NCI-H1417 (cell line): ENCODE measurements around the gene TBC1D19.
A peak's percentile ranks its signal among the peaks of the same experiment; 100 is the strongest.
"Not testable (repeated sequence)": the region's sequence is repeated elsewhere in the genome, so short reads cannot be mapped to it uniquely, and the experiment has no call there.

Experiments used
- DNase-seq, 3 experiments: peaks; one replicate each; lab custom pipeline; 2025; lab: John Stamatoyannopoulos, UW

The TBC1D19 gene

GRCh38 chr4:26596843-26597242, 13.0 kb downstream of the TBC1D19 start:
- DNase-seq, result no peak

GRCh38 chr4:26601204-26601603, 17.3 kb downstream of the TBC1D19 start:
- DNase-seq, result no peak

- DNase-seq, result no peak
These were observed 23.9 kb downstream of the TBC1D19 start for GRCh38 chr4:26607776-26608175.

- DNase-seq, result no peak
These were observed 25.5 kb downstream of the TBC1D19 start for GRCh38 chr4:26609391-26609790.

- no peak for DNase-seq
These were observed 26.0 kb downstream of the TBC1D19 start for GRCh38 chr4:26609868-26610267.

GRCh38 chr4:26611372-26611771, 27.5 kb downstream of the TBC1D19 start:
- DNase-seq, result no peak

GRCh38 chr4:26611885-26612284, 28.0 kb downstream of the TBC1D19 start:
- no peak for DNase-seq

- no peak for DNase-seq
These were observed 29.4 kb downstream of the TBC1D19 start for GRCh38 chr4:26613237-26613636.

- DNase-seq, result no peak
These were observed 29.9 kb downstream of the TBC1D19 start for GRCh38 chr4:26613735-26614134.

- no peak for DNase-seq
These were observed 35.9 kb downstream of the TBC1D19 start for GRCh38 chr4:26619784-26620183.

GRCh38 chr4:26621366-26621765, 37.5 kb downstream of the TBC1D19 start:
- DNase-seq, result no peak

GRCh38 chr4:26622913-26623312, 39.0 kb downstream of the TBC1D19 start:
- DNase-seq, result no peak

- not testable (repeated sequence) for DNase-seq
These were observed 42.8 kb downstream of the TBC1D19 start for GRCh38 chr4:26626658-26627057.

GRCh38 chr4:26632916-26633315, 49.0 kb downstream of the TBC1D19 start:
- no peak for DNase-seq

- no peak for DNase-seq
These were observed 50.4 kb downstream of the TBC1D19 start for GRCh38 chr4:26634237-26634636.

- DNase-seq, result no peak
These were observed 52.6 kb downstream of the TBC1D19 start for GRCh38 chr4:26636458-26636857.

- DNase-seq, result not testable (repeated sequence)
These were observed 56.8 kb downstream of the TBC1D19 start for GRCh38 chr4:26640639-26641038.

GRCh38 chr4:26647523-26648224, 63.8 kb downstream of the TBC1D19 start:
- no peak for DNase-seq

GRCh38 chr4:26648260-26648659, 64.4 kb downstream of the TBC1D19 start:
- no peak for DNase-seq

- no peak for DNase-seq
These were observed 76.4 kb downstream of the TBC1D19 start for GRCh38 chr4:26660261-26660660.

- DNase-seq, result no peak
These were observed 80.0 kb downstream of the TBC1D19 start for GRCh38 chr4:26663888-26664287.

GRCh38 chr4:26670903-26671537, 87.1 kb downstream of the TBC1D19 start:
- peak in 2 of 3 experiments; percentile 28 to 89 for DNase-seq

GRCh38 chr4:26679040-26679695, 95.3 kb downstream of the TBC1D19 start:
- not testable (repeated sequence) for DNase-seq
